Myocyte (in vitro differentiated cells): ENCODE results near the gene GAST. TPM values are rescaled to one million over a fixed set of nuclear protein-coding genes. Genes with fewer than 3 reads are reported as not detected.

Experiments used
- DNase-seq: peaks from one replicate; pipeline ENCODE4 v3.0.0-alpha.2; 2012; ENCODE audit warnings: low read depth
- total RNA-seq: library from RNA; depleted of rRNA; stranded (reverse); fragments of >200 nt; gene quantifications from 2 replicates; pipeline ENCODE4 v1.2.3, GENCODE V29; 2014

The GAST gene
- total RNA-seq, 1 donor from 2014 or later, result not detected

- DNase-seq, result no peak
Measured at GRCh38 chr17:41707803-41708669, 4.1 kb upstream of the GAST start.

- no peak for DNase-seq
Measured at GRCh38 chr17:41710472-41711090, 1.6 kb upstream of the GAST start.

GRCh38 chr17:41717408-41718286 is 5.5 kb downstream of the GAST start:
- no peak for DNase-seq

- no peak for DNase-seq
Measured at GRCh38 chr17:41718287-41718645, 6.1 kb downstream of the GAST start.

DNA sequence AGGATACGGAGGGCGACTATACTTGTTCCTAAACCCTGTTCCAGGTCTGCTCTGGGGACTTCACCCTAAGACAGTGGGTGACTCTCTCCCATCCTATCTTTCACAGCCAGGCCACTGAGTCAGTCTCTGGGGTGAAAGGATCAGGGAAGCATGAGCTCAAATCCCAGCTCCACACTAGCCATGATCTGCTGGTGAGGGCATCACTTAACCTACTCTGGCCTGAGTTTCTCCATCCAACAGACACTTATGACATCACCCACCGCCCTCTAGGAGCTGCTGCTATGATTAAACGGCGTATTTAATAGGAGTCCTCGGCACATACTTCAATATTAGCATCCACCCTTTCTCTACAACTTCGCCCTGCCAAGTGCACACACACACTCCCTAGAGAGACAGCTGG is 10.1 kb downstream of the GAST start:
- DNase-seq, result no peak

- no peak for DNase-seq
Measured at GRCh38 chr17:41723801-41724475, 11.8 kb downstream of the GAST start.

GRCh38 chr17:41724476-41725050 is 12.4 kb downstream of the GAST start:
- no peak for DNase-seq

- DNase-seq, result no peak
Measured at GRCh38 chr17:41725134-41725533, 13.0 kb downstream of the GAST start.

DNA sequence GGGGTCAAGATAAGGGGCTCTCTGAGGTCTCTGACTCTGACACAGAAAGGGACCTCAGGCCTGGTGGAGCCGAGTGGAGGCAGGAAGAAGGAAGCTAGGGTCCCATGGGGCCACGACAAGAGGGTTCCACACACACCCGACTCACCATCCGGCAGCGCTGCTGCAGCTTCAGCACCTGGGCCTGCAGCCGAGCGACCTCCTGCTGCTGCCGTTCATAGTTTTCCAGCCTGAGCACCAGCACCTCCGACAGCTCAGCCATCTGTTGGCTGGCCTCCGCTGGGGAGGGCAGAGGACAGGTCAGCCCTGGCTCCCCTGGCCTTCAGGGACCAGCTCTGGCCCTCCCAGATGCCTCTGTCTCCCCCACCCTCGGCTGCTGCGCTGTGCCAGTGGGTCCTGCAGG is 15.9 kb downstream of the GAST start:
- DNase-seq, result no peak

- DNase-seq, result no peak
Measured at GRCh38 chr17:41730479-41730878, 18.3 kb downstream of the GAST start.

GRCh38 chr17:41731836-41732235 is 19.7 kb downstream of the GAST start:
- no peak for DNase-seq

DNA sequence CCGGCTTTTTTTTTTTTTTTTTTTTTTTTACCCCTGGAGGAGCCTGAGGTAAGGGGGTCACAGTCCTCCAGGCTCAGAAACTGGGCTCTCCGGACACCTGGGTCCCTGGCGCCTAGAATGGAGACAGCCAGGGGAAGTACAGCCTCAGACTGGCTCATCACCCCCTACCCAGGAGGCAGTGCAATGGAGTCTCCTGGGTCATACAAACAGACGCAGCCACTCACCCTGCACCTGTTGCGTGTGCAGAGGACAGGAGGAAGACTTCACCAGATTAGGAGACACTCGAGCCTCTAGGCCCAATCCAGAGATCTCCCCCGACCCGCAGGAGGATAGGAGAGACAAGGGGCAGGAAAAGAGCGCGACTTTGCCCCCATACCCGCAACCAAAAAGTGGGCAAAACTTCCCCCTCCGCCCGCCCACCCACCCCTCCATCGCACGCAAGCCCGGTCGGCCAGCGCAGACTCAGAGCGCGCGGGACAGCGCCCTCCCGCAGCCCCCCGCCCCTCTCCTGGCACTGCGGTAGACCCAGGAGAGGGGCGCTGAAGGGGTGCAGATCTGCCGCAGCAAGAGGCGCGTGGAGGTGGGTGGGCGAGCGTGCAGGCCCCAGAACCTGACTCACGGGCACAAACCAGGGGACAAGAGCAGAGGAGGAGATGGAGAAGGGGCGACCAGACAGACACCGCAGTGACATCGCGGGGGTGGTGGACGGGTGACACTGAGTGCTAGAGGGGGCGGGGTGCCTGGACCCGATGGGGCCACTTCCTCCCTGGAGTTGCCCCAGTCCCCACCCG is 21.4 kb downstream of the GAST start:
- DNase-seq, result no peak

DNA sequence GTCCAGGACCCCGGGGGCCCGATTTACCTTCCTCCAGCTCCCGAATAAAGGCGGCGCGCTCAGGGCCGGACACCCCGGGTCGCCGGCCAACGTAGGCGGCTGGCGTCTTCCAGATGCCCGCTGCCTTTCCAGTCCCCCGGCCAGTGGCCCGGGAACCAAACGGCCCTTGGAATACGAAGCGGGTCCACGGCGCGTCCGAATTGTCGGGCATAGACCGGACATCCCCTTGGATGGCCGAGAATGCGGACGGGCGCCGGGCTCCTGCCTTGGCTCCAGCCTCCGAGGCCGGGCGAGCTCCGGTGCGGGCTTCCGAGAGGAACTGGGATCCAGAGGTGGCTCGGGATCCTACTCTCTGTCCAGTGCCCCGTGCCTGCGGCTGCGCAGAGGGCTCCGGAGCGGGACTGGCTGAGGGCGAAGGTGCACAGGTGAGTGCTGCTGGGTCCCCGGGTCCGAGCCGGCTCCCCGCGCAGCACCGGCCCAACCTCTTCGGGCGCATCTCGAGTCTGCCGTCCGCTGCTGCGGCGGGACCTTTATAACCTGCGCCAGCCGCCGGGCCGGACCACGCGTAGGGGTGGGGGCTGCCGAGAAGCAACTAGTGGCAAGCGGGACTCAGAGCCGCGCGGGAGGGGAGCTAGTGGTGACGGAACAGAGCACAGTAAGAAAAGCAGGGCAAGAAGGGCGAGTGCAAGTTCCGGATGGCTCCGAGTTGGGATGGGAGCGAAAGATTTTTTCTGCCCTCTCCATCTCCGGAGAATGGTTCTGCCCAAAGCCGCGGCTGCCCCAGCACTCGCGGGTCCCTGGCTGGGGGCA is 22.2 kb downstream of the GAST start, which contains the start of gene HAP1:
Gene HAP1 (minus strand): TSS at position 505 of the 810 bp plus-strand sequence. CDS start 9 bp downstream, at position 496.
- DNase-seq, result peak; percentile 6

GRCh38 chr17:41734949-41735313 is 22.8 kb downstream of the GAST start:
- DNase-seq, result no peak

GRCh38 chr17:41735744-41736143 is 23.6 kb downstream of the GAST start:
- DNase-seq, result no peak

DNA sequence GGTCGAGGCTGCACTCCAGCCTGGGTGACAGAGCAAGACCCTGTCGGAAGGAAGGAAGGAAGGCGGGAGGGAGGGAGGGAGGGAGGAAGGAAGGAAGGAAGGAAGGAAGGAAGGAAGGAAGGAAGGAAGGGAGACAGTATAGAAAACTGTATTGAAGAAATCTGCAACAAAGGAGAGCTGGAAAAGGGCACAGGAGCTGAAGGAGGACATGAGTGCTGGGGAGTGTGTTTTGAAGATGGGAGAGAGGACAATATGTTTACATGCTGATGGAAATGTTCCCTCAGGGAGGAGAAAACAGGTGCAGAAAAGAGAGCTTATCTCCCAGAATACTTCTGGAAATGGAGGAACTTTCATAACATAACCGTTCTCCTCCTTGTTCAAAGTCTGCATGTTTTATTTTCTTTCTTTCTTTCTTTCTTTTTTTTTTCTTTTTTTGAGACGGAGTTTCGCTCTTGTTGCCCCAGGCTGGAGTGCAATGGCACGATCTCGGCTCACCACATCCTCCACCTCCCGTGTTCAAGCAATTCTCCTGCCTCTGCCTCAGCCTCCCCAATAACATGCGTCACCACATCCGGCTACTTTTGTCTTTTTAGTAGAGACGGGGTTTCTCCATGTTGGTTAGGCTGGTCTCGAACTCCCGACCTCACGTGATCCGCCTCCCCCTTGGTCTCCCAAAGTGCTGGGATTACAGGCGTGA is 25.0 kb downstream of the GAST start:
- no peak for DNase-seq

GRCh38 chr17:41737680-41738023 is 25.5 kb downstream of the GAST start:
- no peak for DNase-seq

- DNase-seq, result peak; percentile 76
Measured at GRCh38 chr17:41738077-41738800, 26.1 kb downstream of the GAST start.
